ENCODE measurements around the gene CDK5RAP3.
"Not testable (repeated sequence)": the region's sequence is repeated elsewhere in the genome, so short reads cannot be mapped to it uniquely, and the experiment has no call there.

The CDK5RAP3 gene

GRCh38 chr17:47978324-47978723, 7.4 kb downstream of the CDK5RAP3 start:
- peak; percentile 47 for DNase-seq

GRCh38 chr17:47980541-47980940, 9.6 kb downstream of the CDK5RAP3 start:
- no peak for DNase-seq

DNA sequence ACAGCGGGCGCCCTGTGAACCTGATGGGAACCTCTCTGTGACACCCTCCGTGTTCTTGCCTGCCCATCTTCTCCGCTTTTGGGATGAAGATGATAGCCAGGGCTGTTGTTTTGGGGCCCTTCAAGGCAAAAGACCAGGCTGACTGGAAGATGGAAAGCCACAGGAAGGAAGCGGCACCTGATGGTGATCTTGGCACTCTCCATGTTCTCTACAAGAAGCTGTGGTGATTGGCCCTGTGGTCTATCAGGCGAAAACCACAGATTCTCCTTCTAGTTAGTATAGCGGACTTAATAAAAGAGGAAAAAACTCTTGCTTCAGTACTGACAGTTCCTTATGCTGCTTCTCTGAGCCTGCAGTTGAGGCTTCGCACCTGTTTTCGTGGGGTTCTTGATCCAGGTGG, 10.5 kb downstream of the CDK5RAP3 start:
- no peak for DNase-seq

DNA sequence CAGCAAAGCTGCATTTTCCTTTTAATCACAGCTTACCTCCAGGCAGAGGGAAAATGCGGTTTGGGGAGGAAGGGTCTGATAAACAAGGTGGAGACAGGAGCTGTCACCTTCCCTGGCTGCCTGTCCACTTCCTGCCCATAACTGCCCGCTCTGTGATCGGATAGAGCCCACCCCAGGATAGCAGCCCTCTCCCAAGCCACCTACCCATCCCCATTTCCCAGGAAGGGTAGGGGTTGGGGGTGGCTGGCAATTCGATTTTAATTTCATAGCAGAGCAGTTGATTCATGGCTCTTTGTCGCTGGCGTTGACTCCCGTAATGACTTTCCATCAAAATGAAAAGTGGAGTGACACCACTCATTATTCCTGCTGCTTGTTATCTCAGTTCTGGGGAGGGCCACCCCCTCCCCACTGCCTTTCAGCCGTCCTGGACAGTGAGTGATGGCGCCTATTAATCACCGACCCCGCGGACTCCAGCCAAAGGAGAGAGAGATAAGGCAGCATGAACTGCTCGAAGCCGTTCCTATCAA, 11.2 kb downstream of the CDK5RAP3 start:
- no peak for DNase-seq

DNA sequence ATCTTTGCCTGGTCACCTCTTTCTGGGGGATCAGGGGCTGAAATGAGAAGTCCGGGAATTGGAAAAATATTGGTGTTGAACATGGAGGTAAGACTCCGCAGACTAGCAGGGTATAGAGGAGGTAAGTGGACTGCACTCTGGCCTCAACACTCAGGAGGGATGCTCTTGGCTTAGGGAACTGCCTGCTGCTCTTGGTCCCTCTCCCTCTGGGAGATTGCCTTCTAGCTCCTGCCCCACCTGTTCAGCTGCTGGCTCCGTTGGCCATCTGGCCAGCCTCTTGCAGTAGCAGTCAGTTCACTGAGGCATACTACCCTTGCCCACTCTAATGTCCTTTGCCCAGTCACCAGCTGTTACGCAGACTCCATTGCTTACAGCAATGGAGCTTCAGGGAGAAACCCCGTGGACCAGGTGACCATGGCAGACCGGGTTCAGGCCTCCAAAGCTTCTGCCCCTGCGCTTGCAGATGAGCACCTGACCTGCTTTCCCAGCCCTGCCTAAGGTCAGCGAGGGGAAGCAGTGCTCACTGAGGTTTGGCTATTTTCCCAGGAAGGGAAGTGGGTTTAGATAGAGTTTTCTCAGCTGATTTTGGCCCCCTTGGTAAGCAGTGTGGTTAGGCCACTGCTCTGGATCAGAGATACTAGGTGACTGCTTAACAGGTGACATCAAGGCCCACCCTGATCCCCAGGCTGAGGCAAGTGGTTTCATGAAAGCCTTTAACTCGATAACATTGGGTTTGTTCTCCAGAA, 11.9 kb downstream of the CDK5RAP3 start:
- DNase-seq = no peak

DNA sequence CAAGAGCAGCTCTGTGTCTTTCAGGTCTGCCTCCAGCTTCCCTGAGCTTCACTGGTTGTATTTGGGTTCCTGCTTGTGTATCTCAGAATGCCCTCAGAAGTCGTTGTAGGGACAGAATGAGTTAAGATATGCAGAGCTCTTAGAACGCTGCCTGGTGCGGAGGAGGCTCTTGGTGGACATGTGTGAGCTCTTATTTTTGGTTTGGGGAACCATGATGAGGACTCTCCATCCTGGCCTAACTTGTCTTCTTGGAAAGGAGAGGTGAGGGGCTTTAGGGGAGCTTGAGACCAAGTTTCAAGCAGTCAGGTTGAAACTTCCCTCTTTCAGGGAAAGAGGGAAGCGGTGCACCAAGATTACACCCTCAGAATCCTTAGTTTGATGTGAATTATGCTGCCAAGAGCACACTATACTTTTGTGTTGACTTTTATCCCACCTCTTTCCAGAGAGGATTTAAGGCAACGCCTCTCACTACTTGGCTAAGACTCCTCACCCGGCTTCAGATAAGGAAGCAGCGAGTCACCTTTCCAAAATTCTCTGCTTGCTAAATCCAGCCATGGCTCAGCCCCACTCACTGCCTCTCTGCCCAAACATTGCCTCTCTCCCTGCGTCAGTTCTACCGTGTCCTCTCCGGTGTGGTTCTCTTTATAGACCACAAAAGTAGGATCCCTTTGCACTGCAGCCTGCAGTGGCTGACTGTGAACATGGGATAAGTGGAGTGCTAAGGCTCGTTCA, 12.7 kb downstream of the CDK5RAP3 start:
- DNase-seq = no peak

GRCh38 chr17:47986520-47986919, 15.6 kb downstream of the CDK5RAP3 start:
- no peak for DNase-seq

DNA sequence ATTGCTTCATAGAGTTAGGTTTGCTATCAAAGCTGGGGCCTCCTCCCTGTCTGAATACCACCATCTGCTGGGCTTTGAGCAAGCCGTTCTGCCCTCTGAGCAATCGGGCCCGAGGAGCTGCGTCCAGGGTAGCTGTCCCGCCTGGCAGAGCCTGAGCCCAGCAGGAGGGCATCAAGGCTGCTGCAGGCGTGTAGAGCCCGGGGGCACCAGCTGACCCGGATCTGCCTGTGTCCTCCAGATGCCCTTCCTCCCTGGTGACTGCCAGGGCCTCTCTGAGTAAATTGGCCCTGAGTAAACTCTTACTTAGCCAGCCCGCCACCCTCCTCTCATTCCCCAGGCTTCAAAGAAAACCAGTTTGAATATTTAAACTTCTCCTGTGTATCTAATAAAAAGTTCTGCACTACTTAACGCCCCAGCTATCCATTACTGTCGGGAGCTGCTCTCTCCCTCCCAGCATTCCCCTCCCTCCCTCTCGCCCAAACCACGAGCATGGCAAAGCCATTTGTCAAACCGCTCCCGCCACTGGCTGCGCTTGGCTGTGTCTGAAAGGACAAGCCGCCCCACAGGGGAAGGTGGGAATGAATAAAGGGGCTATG, 16.4 kb downstream of the CDK5RAP3 start:
- DNase-seq = no peak

DNA sequence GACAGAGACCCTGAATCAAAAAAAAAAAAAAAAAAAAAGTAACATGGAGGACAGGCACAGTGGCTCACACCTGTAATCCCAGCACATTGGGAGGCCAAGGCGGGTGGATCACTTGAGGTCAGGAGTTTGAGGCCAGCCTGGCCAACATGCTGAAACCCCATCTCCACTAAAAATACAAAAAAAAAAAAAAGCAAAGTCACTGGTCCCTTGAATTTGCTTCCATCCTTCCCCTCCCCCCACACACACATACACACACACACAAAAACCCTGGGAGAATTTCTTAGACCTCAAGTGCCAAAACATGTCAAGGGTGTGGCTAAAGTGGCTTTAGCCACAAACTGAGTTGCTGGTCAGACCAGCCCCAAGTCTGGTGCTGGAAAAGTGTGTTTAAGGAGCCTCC, 17.5 kb downstream of the CDK5RAP3 start:
- DNase-seq = not testable (repeated sequence)

- no peak for DNase-seq
These were observed 18.2 kb downstream of the CDK5RAP3 start for GRCh38 chr17:47989159-47989558.

DNA sequence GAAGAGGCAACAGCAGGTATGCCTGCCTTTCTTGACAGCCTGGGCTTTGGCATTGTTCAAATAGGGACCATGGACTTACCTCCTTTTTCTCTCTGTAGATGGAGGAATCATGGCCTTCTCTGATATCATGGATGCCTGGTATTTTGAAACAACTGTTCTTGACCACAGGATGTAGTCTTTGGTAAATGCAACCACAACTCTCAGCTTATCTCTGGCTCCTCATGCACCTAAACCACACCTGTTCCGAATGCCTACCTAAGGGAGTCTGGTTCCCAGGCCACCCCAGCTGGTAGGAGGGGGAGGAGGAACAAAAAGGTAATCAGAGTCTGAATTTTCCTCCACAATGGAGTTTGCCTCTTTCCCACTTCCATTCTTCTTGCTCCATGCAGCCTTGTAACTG, 18.8 kb downstream of the CDK5RAP3 start:
- DNase-seq = peak; percentile 62

DNA sequence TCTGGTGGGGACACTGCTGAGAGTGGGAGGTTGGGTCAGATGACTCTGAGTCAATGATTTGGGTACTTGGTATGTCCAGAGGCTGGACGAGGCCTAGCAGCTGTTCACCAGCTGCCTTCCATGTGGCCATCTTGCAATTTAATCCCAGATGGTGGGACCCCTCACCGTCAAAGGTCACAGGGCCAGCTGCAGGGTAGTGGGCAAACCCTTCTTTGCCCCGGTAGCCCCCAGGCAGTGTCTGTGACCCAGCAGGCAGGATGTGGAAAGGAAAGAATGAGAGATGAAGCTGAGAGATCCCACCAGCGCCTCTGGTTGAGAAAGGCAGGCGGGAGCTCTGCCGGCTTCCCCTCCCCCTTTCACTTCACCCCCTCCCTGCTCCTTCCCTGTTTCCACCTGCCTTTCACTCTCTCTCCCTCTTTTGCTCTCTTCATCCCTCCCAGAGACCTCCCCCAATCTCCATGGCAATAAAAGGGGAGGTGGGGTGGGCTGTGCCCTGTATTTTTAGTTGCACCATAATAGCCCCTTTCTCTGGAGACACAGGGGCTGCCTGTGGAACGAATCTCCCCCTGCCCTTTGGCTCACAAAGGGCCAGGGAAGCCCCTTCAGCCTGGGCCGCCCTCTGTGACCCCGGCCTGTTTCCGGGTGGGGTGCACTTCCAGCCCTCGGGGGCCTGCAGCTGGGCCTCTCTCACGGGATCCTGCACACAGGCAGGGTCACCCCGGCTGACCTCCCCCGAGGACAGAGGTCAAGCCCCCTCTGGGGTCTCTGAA, 20.2 kb downstream of the CDK5RAP3 start:
- no peak for DNase-seq

DNA sequence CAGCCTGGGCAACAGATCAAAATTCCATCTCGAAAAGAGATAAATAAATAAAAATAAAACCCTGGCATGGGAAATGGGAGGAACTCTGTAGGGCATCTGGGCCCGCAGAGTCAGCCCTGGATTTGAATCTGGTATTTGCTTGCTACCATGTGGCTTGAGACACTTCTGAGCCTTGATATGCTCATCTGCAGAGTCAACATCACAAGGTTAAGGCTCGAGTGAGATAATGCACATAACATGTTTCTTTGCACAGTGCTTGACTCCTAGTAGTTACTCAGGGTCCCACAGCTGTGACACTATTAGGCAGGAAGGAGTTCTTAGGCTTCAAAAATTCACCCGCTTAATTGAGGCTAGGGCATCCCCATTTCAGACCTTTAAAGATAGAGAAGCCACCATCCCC, 21.3 kb downstream of the CDK5RAP3 start:
- DNase-seq = no peak

DNA sequence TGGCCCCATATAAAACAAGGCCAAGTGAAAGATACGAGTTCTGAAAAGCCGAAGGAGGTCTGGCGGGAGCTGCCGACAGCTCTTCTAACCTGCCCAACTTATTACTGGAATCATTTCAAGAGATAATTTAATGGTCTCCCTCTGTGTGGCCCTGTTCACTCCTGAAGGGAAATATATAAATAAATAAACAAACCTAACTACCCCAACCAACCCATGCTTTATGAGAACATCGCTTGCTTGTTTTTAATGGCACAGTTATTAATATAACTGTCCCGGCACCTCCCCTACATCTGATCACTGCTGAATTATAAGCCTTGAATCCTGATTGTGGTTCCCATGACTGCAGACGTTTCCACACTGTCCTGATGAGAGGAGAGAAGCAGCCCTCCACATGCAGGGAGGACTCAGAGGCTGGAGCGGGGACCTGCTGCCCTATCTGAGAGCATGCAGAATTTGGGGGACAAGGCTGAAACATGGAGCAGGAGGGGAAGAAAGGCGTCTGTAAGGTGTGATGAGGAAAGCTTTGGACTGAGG, 22.2 kb downstream of the CDK5RAP3 start:
- no peak for DNase-seq

DNA sequence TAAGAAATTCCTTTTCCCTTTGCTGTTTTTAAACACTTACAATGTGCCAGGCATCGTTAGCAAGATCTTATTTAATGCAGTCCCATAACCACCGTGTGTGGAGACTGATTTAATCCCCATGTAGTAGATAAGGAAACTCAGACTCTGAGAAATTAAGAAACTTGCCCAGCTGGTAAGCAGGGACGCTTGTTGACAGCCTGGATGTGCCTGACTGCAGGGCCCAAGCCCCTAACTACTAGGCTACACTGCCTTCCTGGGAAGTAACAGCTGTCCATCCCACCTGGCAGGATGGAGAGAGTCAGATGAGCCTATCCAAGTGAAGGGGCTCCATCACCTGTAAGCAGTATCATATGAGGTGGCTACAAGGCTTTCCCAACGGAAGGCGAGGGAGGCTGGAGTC, 23.1 kb downstream of the CDK5RAP3 start:
- no peak for DNase-seq

- no peak for DNase-seq
These were observed 23.8 kb downstream of the CDK5RAP3 start for GRCh38 chr17:47994724-47995123.

DNA sequence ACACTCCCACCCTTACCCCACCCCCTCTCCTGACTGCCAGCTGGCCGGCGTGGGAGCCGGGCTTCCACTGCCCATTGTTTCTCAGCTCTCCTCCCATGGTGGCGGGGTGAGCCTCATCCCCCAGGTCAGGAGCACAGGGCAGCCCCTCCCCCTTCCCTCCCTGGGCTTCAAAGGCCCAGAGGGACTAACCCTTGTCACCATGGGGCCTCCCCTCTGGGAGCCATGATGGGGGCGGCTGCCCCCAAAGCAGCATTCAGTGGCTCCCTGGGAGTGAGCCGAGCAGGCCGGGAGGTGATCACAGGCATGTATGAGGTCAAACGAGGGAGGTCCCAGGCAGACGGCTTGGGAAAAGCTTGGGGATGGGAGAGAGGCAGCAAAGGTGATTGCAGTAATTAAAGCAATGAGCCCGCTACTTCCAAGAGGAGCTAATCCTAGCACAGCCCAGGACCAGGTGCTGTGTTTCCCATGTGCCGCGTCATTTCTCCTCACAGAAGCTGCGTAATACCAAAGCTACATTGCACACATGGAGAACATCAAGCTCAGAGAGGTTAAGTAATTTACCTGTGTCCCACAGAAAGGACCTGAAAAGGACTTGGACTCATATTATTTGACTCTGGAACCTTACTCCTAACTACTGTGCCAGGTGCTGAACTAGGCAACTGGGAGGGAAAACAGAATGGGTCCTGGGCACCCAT, 24.5 kb downstream of the CDK5RAP3 start:
- DNase-seq = no peak

GRCh38 chr17:47996201-47996600, 25.3 kb downstream of the CDK5RAP3 start:
- no peak for DNase-seq

DNA sequence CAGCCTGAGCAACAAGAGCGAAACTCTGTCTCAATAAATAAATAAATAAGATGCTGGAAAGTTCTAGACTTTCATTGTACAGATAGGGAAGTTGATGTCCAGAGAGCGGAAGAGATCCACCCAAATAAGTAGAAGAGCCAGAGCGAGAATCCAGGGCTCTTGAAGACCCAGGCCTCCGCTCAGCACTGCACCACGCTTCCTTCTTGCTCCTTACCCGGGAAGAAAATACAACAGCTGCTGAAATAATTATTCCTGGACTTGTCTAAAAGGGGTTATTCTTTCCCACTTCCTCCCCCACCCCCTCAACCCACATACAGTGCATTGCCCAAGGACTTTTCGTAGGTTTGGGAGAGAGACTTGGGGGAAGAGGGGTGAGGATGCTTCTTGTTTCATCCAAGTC, 26.7 kb downstream of the CDK5RAP3 start:
- no peak for DNase-seq

GRCh38 chr17:47998044-47998443, 27.1 kb downstream of the CDK5RAP3 start:
- no peak for DNase-seq

DNA sequence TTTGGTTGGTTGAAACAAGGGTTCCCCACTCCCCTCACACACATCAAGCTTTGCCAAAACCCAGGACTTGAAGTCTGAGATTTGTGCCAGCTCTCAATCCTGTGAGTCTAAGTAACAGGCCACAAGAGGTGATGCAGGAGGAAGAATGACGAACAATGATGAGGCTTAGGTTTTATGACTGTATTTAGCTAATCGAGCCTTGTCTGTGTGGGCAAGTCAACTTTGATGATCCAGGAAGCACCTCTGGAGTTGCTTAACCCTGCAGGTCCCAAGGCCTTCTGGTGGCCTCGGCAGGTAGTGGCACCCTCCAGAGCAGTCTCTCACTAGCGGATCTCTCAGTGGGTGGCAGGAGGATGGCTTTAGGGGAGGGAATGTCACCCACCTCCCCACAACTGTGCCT, 28.7 kb downstream of the CDK5RAP3 start:
- no peak for DNase-seq

GRCh38 chr17:48001197-48001596, 30.3 kb downstream of the CDK5RAP3 start:
- no peak for DNase-seq
